ENCODE data around the gene ACTL10.
A peak's percentile ranks its signal among the peaks of the same experiment; 100 is the strongest.
"Not testable (repeated sequence)": the region's sequence is repeated elsewhere in the genome, so short reads cannot be mapped to it uniquely, and the experiment has no call there.

Gene ACTL10

DNA sequence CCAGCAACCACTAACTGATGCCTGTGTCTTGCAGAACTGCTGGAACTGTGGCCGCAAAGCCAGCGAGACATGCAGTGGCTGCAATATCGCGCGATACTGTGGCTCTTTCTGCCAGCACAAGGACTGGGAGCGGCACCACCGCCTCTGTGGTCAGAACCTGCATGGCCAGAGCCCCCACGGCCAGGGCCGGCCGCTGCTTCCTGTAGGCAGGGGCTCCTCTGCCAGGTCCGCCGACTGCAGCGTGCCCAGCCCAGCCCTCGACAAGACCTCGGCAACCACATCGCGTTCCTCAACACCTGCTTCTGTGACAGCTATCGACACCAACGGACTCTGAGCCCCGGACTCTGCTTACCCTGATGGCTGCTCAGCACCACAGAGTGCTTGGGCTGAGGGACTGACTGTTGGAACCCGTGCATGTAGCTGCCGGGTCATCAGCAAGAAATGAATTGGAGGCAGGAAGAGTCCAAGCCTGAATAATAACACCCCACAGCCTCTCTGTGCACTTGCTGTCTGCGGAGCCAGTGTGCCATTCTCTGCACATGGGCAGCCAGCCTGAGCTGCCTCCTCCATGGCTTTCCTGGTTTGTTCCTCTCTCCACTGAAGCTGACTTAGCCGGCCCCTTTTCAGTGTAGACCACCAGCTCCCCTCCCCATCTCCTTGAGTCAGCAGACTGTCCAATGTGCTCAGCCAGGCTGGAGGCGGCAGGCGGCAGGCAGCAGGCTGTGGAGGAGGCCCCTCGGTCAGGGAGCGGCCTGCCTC is 22.3 kb upstream of the ACTL10 start:
- Mint-ChIP-seq H3K9me3 (no peaks in the 10 kb centered on the region), H3K27me3 (no peaks in the 10 kb centered on the region), H3K27ac (peak overlapping the region; percentile 18), H3K36me3 (ENCODE audit: low read depth) (peaks cover 3% of the 10 kb centered on the region), H3K4me3 (no peak overlapping the region), H3K4me1 (peaks cover 11% of the 10 kb centered on the region)
- DNase-seq (no peak), ATAC-seq (no peak)

- Mint-ChIP-seq H3K4me1 (peaks cover 16% of the 10 kb centered on the region), H3K9me3 (no peaks in the 10 kb centered on the region), H3K27ac (peak overlapping the region; percentile 18), H3K4me3 (no peak overlapping the region), H3K27me3 (no peaks in the 10 kb centered on the region), H3K36me3 (ENCODE audit: low read depth) (peaks cover 3% of the 10 kb centered on the region)
- no peak for ATAC-seq
- DNase-seq: no peak
These were observed 21.7 kb upstream of the ACTL10 start for GRCh38 chr20:33645072-33645358.

- Mint-ChIP-seq H3K9me3 (no peaks in the 10 kb centered on the region), H3K4me3 (no peak overlapping the region), H3K36me3 (ENCODE audit: low read depth) (peaks cover 3% of the 10 kb centered on the region), H3K27me3 (no peaks in the 10 kb centered on the region), H3K4me1 (peaks cover 16% of the 10 kb centered on the region), H3K27ac (no peak overlapping the region)
- ATAC-seq (no peak), DNase-seq (no peak)
These were observed 21.3 kb upstream of the ACTL10 start for GRCh38 chr20:33645396-33645795.

DNA sequence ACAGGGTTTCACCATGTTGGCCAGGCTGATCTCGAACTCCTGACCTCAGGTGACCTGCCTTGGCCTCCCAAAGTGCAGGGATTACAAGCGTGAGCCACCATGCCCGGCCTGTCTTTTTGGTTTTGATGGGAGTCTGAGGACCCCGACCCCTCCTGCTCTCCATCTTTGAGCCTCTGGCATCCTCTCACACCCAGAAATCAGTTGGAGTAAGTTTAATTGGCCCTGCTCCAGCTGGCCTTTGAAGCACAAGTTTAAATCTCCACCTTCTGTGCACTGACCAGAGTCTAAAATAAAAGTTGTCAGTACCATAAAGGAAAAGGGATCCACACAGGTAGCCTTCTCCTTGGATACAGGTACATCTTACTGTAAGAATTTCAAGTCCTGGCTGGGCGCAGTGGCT is 20.6 kb upstream of the ACTL10 start:
- Mint-ChIP-seq H3K9me3 (no peaks in the 10 kb centered on the region), H3K4me3 (no peak overlapping the region), H3K4me1 (peaks cover 16% of the 10 kb centered on the region), H3K27ac (no peak overlapping the region), H3K27me3 (no peaks in the 10 kb centered on the region), H3K36me3 (ENCODE audit: low read depth) (peaks cover 3% of the 10 kb centered on the region)
- DNase-seq: no peak
- ATAC-seq: no peak

GRCh38 chr20:33646959-33647602 is 19.7 kb upstream of the ACTL10 start:
- DNase-seq; H3K4me3 Mint-ChIP-seq; H3K9me3 Mint-ChIP-seq; H3K36me3 Mint-ChIP-seq (ENCODE audit: low read depth); H3K27ac Mint-ChIP-seq; H3K27me3 Mint-ChIP-seq; ATAC-seq: not testable (repeated sequence)
- H3K4me1 Mint-ChIP-seq: peaks cover 21% of the 10 kb centered on the region

DNA sequence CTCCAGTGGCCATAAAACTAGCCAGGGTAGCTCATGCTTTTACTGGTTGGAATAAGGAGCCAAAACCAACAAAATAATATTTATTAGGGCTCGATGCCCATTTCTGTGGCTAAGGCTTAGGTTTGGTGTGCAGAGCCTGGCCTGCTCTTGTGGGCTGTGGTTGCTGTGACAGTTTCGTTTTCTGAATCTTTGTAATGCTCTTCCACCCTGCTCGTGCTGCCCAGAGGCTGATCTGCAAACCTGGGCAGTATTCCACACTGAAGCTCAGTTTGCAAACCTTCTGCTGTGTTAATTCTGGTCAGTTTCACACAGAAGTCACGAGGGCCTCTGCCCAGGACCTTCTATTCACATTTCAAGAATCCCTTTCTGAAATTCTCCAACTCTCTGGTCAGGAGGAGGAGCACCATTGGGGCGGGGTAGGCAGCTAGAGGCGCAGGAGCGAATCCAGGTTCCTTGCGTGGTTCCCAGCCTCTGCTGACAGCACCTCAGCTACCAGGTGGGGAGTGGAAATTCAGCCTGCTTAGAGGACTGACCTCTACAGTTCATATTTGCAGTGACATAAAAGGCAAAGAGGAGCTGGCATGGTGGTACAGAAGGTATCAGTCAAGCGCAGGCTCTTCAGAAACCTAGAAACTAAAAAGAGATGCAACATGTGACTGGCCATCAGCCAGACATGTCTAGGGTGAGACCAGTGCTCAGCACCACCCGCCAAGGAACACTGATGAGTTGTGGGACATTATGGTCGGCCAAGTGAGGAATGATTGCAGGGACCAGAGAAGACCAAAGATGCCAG is 18.9 kb upstream of the ACTL10 start:
- H3K4me3 Mint-ChIP-seq: no peak overlapping the region
- ATAC-seq: no peak
- no peak overlapping the region for H3K27ac Mint-ChIP-seq
- H3K27me3 Mint-ChIP-seq: no peaks in the 10 kb centered on the region
- DNase-seq: no peak
- peaks cover 27% of the 10 kb centered on the region for H3K4me1 Mint-ChIP-seq
- H3K9me3 Mint-ChIP-seq: no peaks in the 10 kb centered on the region
- peaks cover 3% of the 10 kb centered on the region for H3K36me3 Mint-ChIP-seq (ENCODE audit: low read depth)

DNA sequence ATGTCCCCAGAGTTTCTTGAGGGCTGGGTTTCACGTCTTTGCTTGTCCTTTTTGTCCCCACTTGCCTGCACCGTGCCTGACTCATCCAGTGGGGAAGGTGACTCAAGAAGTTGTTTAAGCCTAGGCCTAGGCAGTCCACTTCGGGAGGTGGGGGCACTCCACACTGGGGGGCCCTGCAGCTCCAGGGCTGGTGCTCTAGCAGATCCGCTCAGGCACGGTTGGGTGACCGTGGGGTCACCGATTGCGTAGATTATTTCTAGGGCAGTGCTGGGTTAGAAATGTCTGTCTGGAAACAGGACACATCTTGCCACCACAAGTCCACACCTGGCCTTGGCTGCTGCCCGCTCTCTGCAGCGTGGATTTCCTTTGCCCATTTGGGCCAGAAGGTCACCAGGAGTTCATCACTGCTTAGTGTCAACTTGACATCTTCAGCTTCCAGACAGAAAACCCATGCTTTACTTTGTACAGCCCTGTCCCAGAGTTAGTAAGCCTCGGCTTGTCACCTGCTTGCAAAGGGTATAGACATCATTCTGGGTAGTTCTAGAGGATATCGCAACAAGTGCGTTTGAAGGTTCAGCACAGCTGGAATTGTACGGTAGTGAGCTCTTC is 18.2 kb upstream of the ACTL10 start:
- Mint-ChIP-seq H3K4me1 (peaks cover 33% of the 10 kb centered on the region), H3K4me3 (no peak overlapping the region), H3K36me3 (ENCODE audit: low read depth) (peaks cover 3% of the 10 kb centered on the region), H3K27me3 (no peaks in the 10 kb centered on the region), H3K27ac (no peak overlapping the region), H3K9me3 (no peaks in the 10 kb centered on the region)
- ATAC-seq: no peak
- no peak for DNase-seq

- DNase-seq: no peak
- Mint-ChIP-seq H3K36me3 (ENCODE audit: low read depth) (peaks cover 3% of the 10 kb centered on the region), H3K4me3 (no peak overlapping the region), H3K27ac (no peak overlapping the region), H3K9me3 (no peaks in the 10 kb centered on the region), H3K27me3 (no peaks in the 10 kb centered on the region), H3K4me1 (peaks cover 33% of the 10 kb centered on the region)
- ATAC-seq: no peak
These were observed 17.5 kb upstream of the ACTL10 start for GRCh38 chr20:33649201-33649681.

- H3K27me3 Mint-ChIP-seq: no peaks in the 10 kb centered on the region
These were observed 16.5 kb upstream of the ACTL10 start for GRCh38 chr20:33650111-33650752.

DNA sequence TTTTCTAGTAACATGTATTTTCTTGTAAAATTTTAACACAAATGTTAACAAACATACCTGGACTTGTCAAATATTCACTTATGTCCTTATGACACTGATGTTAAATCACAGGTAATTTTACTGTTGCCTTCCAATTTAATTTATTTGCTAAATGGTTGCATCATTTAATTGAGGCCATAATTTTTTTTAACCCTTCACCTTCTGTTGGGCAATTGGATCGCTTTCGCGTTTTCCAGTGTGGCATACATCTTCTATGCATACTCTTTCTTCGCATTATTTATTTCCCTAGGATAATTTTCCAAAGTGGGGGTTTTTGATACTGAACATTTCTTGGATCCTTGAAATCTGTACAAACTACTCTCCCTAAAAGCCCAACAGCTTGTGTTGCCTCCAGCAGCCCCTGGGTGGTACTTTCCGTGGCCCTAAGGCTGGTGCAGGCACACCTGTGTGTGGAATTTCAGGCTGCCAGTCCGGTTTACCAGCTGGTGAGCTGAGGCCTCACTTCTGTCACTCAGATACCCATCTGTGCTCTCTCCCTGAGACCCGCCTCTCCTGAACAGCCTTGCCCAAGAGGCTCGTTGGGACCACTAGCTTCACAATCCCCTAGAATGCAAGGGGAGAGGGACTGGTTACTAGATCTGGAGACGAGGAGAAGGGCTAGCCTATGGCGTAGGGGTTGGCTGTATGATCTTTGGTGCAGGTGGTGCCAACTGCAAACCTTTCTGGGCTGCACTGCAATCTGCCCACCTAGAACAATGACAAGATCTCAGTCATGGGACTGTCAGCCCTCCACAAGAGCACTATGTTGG is 15.8 kb upstream of the ACTL10 start:
- ATAC-seq (no peak), DNase-seq (no peak)
- H3K4me3 Mint-ChIP-seq: no peak overlapping the region
- H3K27me3 Mint-ChIP-seq: no peaks in the 10 kb centered on the region
- H3K36me3 Mint-ChIP-seq (ENCODE audit: low read depth): no peaks in the 10 kb centered on the region
- no peaks in the 10 kb centered on the region for H3K9me3 Mint-ChIP-seq
- H3K4me1 Mint-ChIP-seq: peaks cover 33% of the 10 kb centered on the region
- no peak overlapping the region for H3K27ac Mint-ChIP-seq

More at GRCh38 chr20:33650111-33650752, 16.5 kb upstream of the ACTL10 start:
- Mint-ChIP-seq H3K36me3 (ENCODE audit: low read depth) (peaks cover 3% of the 10 kb centered on the region), H3K4me1 (peaks cover 33% of the 10 kb centered on the region), H3K9me3 (no peaks in the 10 kb centered on the region), H3K27ac (no peak overlapping the region), H3K4me3 (no peak overlapping the region)
- no peak for ATAC-seq
- no peak for DNase-seq

GRCh38 chr20:33651562-33652048 is 15.1 kb upstream of the ACTL10 start:
- Mint-ChIP-seq H3K27ac (no peak overlapping the region), H3K4me1 (peaks cover 33% of the 10 kb centered on the region), H3K9me3 (no peaks in the 10 kb centered on the region), H3K36me3 (ENCODE audit: low read depth) (no peaks in the 10 kb centered on the region), H3K27me3 (no peaks in the 10 kb centered on the region), H3K4me3 (no peak overlapping the region)
- no peak for DNase-seq
- no peak for ATAC-seq

- DNase-seq: peak; percentile 55
- peak; percentile 52 for ATAC-seq
- H3K9me3 Mint-ChIP-seq: no peaks in the 10 kb centered on the region
- peaks cover 27% of the 10 kb centered on the region for H3K4me1 Mint-ChIP-seq
- H3K27me3 Mint-ChIP-seq: no peaks in the 10 kb centered on the region
- no peak overlapping the region for H3K4me3 Mint-ChIP-seq
- H3K27ac Mint-ChIP-seq: no peak overlapping the region
- no peaks in the 10 kb centered on the region for H3K36me3 Mint-ChIP-seq (ENCODE audit: low read depth)
These were observed 13.4 kb upstream of the ACTL10 start for GRCh38 chr20:33653218-33653899.

- no peak overlapping the region for H3K27ac Mint-ChIP-seq
- H3K9me3 Mint-ChIP-seq: no peaks in the 10 kb centered on the region
- no peak for ATAC-seq
- H3K36me3 Mint-ChIP-seq (ENCODE audit: low read depth): no peaks in the 10 kb centered on the region
- peaks cover 26% of the 10 kb centered on the region for H3K4me1 Mint-ChIP-seq
- no peak overlapping the region for H3K4me3 Mint-ChIP-seq
- DNase-seq: no peak
- H3K27me3 Mint-ChIP-seq: no peaks in the 10 kb centered on the region
These were observed 12.7 kb upstream of the ACTL10 start for GRCh38 chr20:33653900-33654596.
